SK-N-SH (cell line): ENCODE results near the gene RUNDC1. TPM values are rescaled to one million over a fixed set of nuclear protein-coding genes. Genes with fewer than 3 reads are reported as not detected.

Experiments
- CTCF ChIA-PET: fragments of 300-600, 350-600 bp; formaldehyde crosslinking; extraction: SDS; loops from one replicate; lab custom pipeline; 2021; lab: Yijun Ruan, JAX
- POLR2A ChIA-PET: fragments of 350-600 bp; sonication (Branson Sonifier 250); formaldehyde crosslinking; extraction: SDS; loops from one replicate; lab custom pipeline; 2020; ENCODE audit warnings: antibody characterized with exemption, inconsistent platforms; lab: Yijun Ruan, JAX
- DNase-seq: peaks from one replicate; pipeline ENCODE4 v3.0.0; 2012
- H2AFZ ChIP-seq: fragments of 200-600 bp; sonication (generic); 2 replicates; pipeline ENCODE4 v1.8.1; 2016; ENCODE audit warnings: antibody characterized with exemption, mild to moderate bottlenecking, low read depth
- H3F3A ChIP-seq: fragments of 200-600 bp; sonication (generic); replicated peaks from 2 replicates; pipeline ENCODE3; 2016; ENCODE audit warnings: antibody characterized with exemption, mild to moderate bottlenecking; ENCODE audit not compliant: insufficient read depth
- H3K27ac ChIP-seq, 2 experiments: fragments of 200-500 bp in 1 of 2; fragments of 200-600 bp in 1 of 2; sonication (Bioruptor generic) in 1 of 2; sonication (generic), shearing (Covaris generic) in 1 of 2; 2 replicates each; pipeline versions ENCODE4 v1.5.1 to v1.6.1; 2014 to 2016; ENCODE audit warnings: low read depth in 2 of 2, inconsistent platforms in 1 of 2, low read length in 1 of 2, mild to moderate bottlenecking in 1 of 2, mixed read lengths in 1 of 2
- H3K27me3 ChIP-seq: fragments of 200-600 bp; sonication (generic), shearing (Covaris generic); 2 replicates; pipeline ENCODE4 v1.6.1; 2016; ENCODE audit warnings: mixed run types; ENCODE audit not compliant: insufficient read depth
- H3K36me3 ChIP-seq, 2 experiments: fragments of 200-500 bp in 1 of 2; fragments of 200-600 bp in 1 of 2; sonication (Bioruptor generic) in 1 of 2; sonication (generic) in 1 of 2; replicated peaks in 1 of 2; 2 replicates each; pipeline versions ENCODE3 to v1.5.1; 2014 to 2016; ENCODE audit warnings: low read length in 1 of 2, mild to moderate bottlenecking in 1 of 2; ENCODE audit not compliant: insufficient read depth in 2 of 2, control insufficient read depth in 1 of 2
- H3K4me1 ChIP-seq, 2 experiments: fragments of 200-500 bp in 1 of 2; fragments of 200-600 bp in 1 of 2; sonication (Bioruptor generic) in 1 of 2; sonication (generic), shearing (Covaris generic) in 1 of 2; 2 replicates each; pipeline versions ENCODE4 v1.5.1 to v1.6.1; 2014 to 2016; ENCODE audit warnings: low read depth in 1 of 2, low read length in 1 of 2, mixed run types in 1 of 2; ENCODE audit not compliant: insufficient read depth in 2 of 2, control insufficient read depth in 1 of 2
- H3K4me2 ChIP-seq: fragments of 200-600 bp; sonication (generic), shearing (Covaris generic); 2 replicates; pipeline ENCODE4 v1.6.1; 2017; ENCODE audit warnings: mixed run types
- H3K4me3 ChIP-seq, 2 experiments: fragments of 200-500 bp in 1 of 2; fragments of 200-600 bp in 1 of 2; sonication (Bioruptor generic) in 1 of 2; sonication (generic), shearing (Covaris generic) in 1 of 2; 2 replicates each; pipeline versions ENCODE4 v1.5.1 to v1.8.1; 2014 to 2016; ENCODE audit warnings: low read depth in 2 of 2, inconsistent platforms in 1 of 2, low read length in 1 of 2, mild to moderate bottlenecking in 1 of 2, mixed read lengths in 1 of 2, moderate library complexity in 1 of 2
- H3K79me2 ChIP-seq: fragments of 200-600 bp; sonication (generic); 2 replicates; pipeline ENCODE4 v1.8.1; 2017; ENCODE audit warnings: mild to moderate bottlenecking; ENCODE audit not compliant: insufficient read depth
- H3K9ac ChIP-seq: fragments of 200-600 bp; sonication (generic); 2 replicates; pipeline ENCODE4 v1.6.1; 2017; ENCODE audit warnings: mixed run types
- H3K9me2 ChIP-seq: fragments of 200-600 bp; sonication (generic); 2 replicates; pipeline ENCODE4 v1.6.1; 2017; ENCODE audit warnings: mixed run types
- H3K9me3 ChIP-seq: fragments of 200-600 bp; sonication (generic); 2 replicates; pipeline ENCODE4 v1.6.1; 2017; ENCODE audit warnings: mixed run types, mild to moderate bottlenecking, moderate library complexity
- H4K20me1 ChIP-seq: fragments of 200-600 bp; sonication (generic); 2 replicates; pipeline ENCODE4 v1.6.1; 2017; ENCODE audit warnings: mild to moderate bottlenecking, mixed run types; ENCODE audit not compliant: insufficient read depth
- CHD2 ChIP-seq: fragments of 150-350 bp; IDR thresholded peaks from 2 replicates; pipeline ENCODE4 v1.6.1; 2018; ENCODE audit warnings: low read length; ENCODE audit not compliant: partially characterized antibody
- CTCF ChIP-seq: fragments of 200-600 bp; sonication (generic); IDR thresholded peaks from 2 replicates; pipeline ENCODE4 v1.6.1; 2017; ENCODE audit warnings: antibody characterized with exemption, mild to moderate bottlenecking, moderate library complexity
- FOXM1 ChIP-seq: IDR thresholded peaks from 2 replicates; pipeline ENCODE4 v1.4.0; 2012; ENCODE audit warnings: low read depth, mild to moderate bottlenecking
- GATA2 ChIP-seq: sonication (generic); formaldehyde crosslinking; IDR thresholded peaks from 2 replicates; pipeline ENCODE4 v1.5.0; 2020; ENCODE audit warnings: mild to moderate bottlenecking, missing genetic modification reagents
- JUND ChIP-seq: IDR thresholded peaks from 2 replicates; pipeline ENCODE4 v1.4.0; 2012
- NRF1 ChIP-seq: IDR thresholded peaks from 2 replicates; pipeline ENCODE4 v1.6.1; 2012; ENCODE audit warnings: low read depth, mild to moderate bottlenecking, low read length
- POLR2AphosphoS5 ChIP-seq: IDR thresholded peaks from 2 replicates; pipeline ENCODE4 v1.6.1; 2012; ENCODE audit warnings: low read depth, low read length
- RAD21 ChIP-seq: IDR thresholded peaks from 2 replicates; pipeline ENCODE4 v1.6.1; 2012; ENCODE audit warnings: mild to moderate bottlenecking, low read length
- RFX5 ChIP-seq: IDR thresholded peaks from 2 replicates; pipeline ENCODE4 v1.6.1; 2012; ENCODE audit warnings: mild to moderate bottlenecking, improper control_type of control experiment, low read length
- RXRA ChIP-seq: IDR thresholded peaks from 2 replicates; pipeline ENCODE4 v1.4.0; 2012; ENCODE audit warnings: low read depth, mild to moderate bottlenecking, borderline replicate concordance
- SMC3 ChIP-seq: IDR thresholded peaks from 2 replicates; pipeline ENCODE4 v1.6.1; 2012; ENCODE audit warnings: low read depth, low read length, improper control_type of control experiment
- TAF1 ChIP-seq: IDR thresholded peaks from 2 replicates; pipeline ENCODE4 v1.6.1; 2012; ENCODE audit warnings: low read depth, mild to moderate bottlenecking, low read length, moderate library complexity, borderline replicate concordance
- TCF12 ChIP-seq: IDR thresholded peaks from 2 replicates; pipeline ENCODE4 v1.4.0; 2012
- TEAD4 ChIP-seq: IDR thresholded peaks from 2 replicates; pipeline ENCODE4 v1.4.0; 2012; ENCODE audit warnings: mild to moderate bottlenecking, borderline replicate concordance; ENCODE audit not compliant: insufficient read depth
- YY1 ChIP-seq: IDR thresholded peaks from 2 replicates; pipeline ENCODE4 v1.4.0; 2012; ENCODE audit warnings: low read depth, mild to moderate bottlenecking
- WGBS: methylation state at CpG from one replicate; pipeline ENCODE4 v1.1.6; 2017; ENCODE audit warnings: low lambda C conversion rate; 5-methylcytosine and 5-hydroxymethylcytosine counted together
- polyA plus RNA-seq, 3 experiments: library from polyadenylated mRNA; depleted of rRNA; stranded (reverse); fragments of >200 nt; gene quantifications; 2 replicates each; pipeline ENCODE4 v1.2.3, GENCODE V29; 2012
- TF ChIP-seq, protein P1 (sequence below): IDR thresholded peaks from 2 replicates; pipeline ENCODE4 v1.4.0; 2012; ENCODE audit warnings: low read depth
- TF ChIP-seq, protein P2 (sequence below): fragments of 150-350 bp; IDR thresholded peaks from 2 replicates; pipeline ENCODE4 v1.6.1; 2016; ENCODE audit warnings: mild to moderate bottlenecking, low read depth, low read length
- TF ChIP-seq, protein P3 (sequence below): fragments of 150-350 bp; IDR thresholded peaks from 2 replicates; pipeline ENCODE4 v1.6.1; 2017; ENCODE audit warnings: antibody characterized with exemption, low read length, low read depth, borderline replicate concordance

The RUNDC1 gene
- polyA plus RNA-seq, 1 of the 3 experiments (the other 2 are of a cell fraction): 9.0 TPM

- Histone ChIP-seq H3K27me3 (no peaks in the 10 kb centered on the region), H3K9me2 (no peaks in the 10 kb centered on the region), H3K4me2 (peak overlapping the region; percentile 81), H3K4me1 (peaks cover 10 to 12% of the 10 kb centered on the region in 2 experiments; a peak in 2 of 4 replicates), H3K79me2 (peaks cover 56% of the 10 kb centered on the region), H3K9me3 (no peaks in the 10 kb centered on the region), H4K20me1 (peaks cover 5% of the 10 kb centered on the region; the same call in 1 of the 2 replicates), H2AFZ (peak overlapping the region; percentile 90), H3K9ac (peak overlapping the region; percentile 81), H3F3A (peaks cover 8% of the 10 kb centered on the region), H3K27ac (peak overlapping the region; percentile 69 to 87), H3K36me3 (peaks cover 4 to 13% of the 10 kb centered on the region in 2 experiments), H3K4me3 (peak overlapping the region; percentile 71 to 97)
- ChIA-PET CTCF (no interaction called here), POLR2A (interaction anchor here (1.8 kb wide), 1 partner anchor 17 kb away, joined by 11 read pairs; the partner anchor contains the start of gene RPL27)
- WGBS: 2% methylated on average over 28 of the region's 67 CpGs
- TF ChIP-seq TAF1 (no peak), FOXM1 (no peak), TCF12 (no peak), RAD21 (0 out of 2 replicates have a peak, but pooled peaks have one; percentile 13), RFX5 (no peak), SMC3 (no peak), NRF1 (0 out of 2 replicates have a peak, but pooled peaks have one; percentile 19), YY1 (no peak)
- TF ChIP-seq, protein P1, sequence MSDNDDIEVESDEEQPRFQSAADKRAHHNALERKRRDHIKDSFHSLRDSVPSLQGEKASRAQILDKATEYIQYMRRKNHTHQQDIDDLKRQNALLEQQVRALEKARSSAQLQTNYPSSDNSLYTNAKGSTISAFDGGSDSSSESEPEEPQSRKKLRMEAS: 0 out of 2 replicates have a peak, but pooled peaks have one; percentile 16
- DNase-seq: peak; percentile 65
These were observed 517 bp downstream of the RUNDC1 start for GRCh38 chr17:42980766-42981397.

GRCh38 chr17:42982266-42982665, 1.9 kb downstream of the RUNDC1 start:
- Histone ChIP-seq H2AFZ (no peak overlapping the region), H3K79me2 (peaks cover 66% of the 10 kb centered on the region), H3F3A (peaks cover 8% of the 10 kb centered on the region), H3K9me3 (no peaks in the 10 kb centered on the region), H3K4me2 (peak overlapping the region; percentile 81), H3K9me2 (no peaks in the 10 kb centered on the region), H4K20me1 (peaks cover 5% of the 10 kb centered on the region; the same call in 1 of the 2 replicates), H3K27ac (no peak overlapping the region), H3K4me3 (no peak overlapping the region; a peak in 1 of 4 replicates), H3K4me1 (peaks cover 10 to 12% of the 10 kb centered on the region in 2 experiments; a peak in 2 of 4 replicates), H3K27me3 (no peaks in the 10 kb centered on the region), H3K9ac (no peak overlapping the region), H3K36me3 (peaks cover 11 to 23% of the 10 kb centered on the region in 2 experiments)
- DNase-seq: no peak
- ChIA-PET CTCF (no interaction called here), POLR2A (interaction anchor here (1.5 kb wide), 1 partner anchor 16 kb away, joined by 4 read pairs; the partner anchor contains the start of gene RPL27)
- no peak for TF ChIP-seq GATA2
- TF ChIP-seq POLR2AphosphoS5: no peak
- TF ChIP-seq TAF1: no peak
- TF ChIP-seq, protein P2, sequence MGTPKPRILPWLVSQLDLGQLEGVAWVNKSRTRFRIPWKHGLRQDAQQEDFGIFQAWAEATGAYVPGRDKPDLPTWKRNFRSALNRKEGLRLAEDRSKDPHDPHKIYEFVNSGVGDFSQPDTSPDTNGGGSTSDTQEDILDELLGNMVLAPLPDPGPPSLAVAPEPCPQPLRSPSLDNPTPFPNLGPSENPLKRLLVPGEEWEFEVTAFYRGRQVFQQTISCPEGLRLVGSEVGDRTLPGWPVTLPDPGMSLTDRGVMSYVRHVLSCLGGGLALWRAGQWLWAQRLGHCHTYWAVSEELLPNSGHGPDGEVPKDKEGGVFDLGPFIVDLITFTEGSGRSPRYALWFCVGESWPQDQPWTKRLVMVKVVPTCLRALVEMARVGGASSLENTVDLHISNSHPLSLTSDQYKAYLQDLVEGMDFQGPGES: no peak
- no peak for TF ChIP-seq TEAD4
- no peak for TF ChIP-seq CHD2
- no peak for TF ChIP-seq RXRA
- TF ChIP-seq FOXM1: no peak
- TF ChIP-seq JUND: no peak
- TF ChIP-seq, protein P3, sequence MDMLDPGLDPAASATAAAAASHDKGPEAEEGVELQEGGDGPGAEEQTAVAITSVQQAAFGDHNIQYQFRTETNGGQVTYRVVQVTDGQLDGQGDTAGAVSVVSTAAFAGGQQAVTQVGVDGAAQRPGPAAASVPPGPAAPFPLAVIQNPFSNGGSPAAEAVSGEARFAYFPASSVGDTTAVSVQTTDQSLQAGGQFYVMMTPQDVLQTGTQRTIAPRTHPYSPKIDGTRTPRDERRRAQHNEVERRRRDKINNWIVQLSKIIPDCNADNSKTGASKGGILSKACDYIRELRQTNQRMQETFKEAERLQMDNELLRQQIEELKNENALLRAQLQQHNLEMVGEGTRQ: no peak
- no peak for TF ChIP-seq YY1
- no peak for TF ChIP-seq CTCF
- TF ChIP-seq, all 33 proteins: peak for 0
